Measurements from ENCODE around the gene PIK3CB. TPM values are rescaled to one million over a fixed set of nuclear protein-coding genes. Genes with fewer than 3 reads are reported as not detected.
A peak's percentile ranks its signal among the peaks of the same experiment; 100 is the strongest.

Gene PIK3CB
- total and polyA plus RNA-seq, 7 donors: 5.8 to 46.3 (median 18.1) TPM

GRCh38 chr3:138856799-138857198 lies 22.1 kb upstream of the PIK3CB start:
- H3K27me3 ChIP-seq (ENCODE audit: insufficient read depth in 3 of 3, low read length in 2 of 3): no peaks in the 10 kb centered on the region
- no peaks in the 10 kb centered on the region for H3K4me1 ChIP-seq
- 67 to 80% (median 75%) methylated on average over 3 of the region's 3 CpGs for WGBS, 3 donors
- H3K9me3 ChIP-seq: no peaks in the 10 kb centered on the region
- no peak for ATAC-seq
- DNase-seq: no peak
- no peak overlapping the region for H3K4me3 ChIP-seq
- intact Hi-C loops (cut with DNase I): no loop called here
- TF ChIP-seq, protein P1, sequence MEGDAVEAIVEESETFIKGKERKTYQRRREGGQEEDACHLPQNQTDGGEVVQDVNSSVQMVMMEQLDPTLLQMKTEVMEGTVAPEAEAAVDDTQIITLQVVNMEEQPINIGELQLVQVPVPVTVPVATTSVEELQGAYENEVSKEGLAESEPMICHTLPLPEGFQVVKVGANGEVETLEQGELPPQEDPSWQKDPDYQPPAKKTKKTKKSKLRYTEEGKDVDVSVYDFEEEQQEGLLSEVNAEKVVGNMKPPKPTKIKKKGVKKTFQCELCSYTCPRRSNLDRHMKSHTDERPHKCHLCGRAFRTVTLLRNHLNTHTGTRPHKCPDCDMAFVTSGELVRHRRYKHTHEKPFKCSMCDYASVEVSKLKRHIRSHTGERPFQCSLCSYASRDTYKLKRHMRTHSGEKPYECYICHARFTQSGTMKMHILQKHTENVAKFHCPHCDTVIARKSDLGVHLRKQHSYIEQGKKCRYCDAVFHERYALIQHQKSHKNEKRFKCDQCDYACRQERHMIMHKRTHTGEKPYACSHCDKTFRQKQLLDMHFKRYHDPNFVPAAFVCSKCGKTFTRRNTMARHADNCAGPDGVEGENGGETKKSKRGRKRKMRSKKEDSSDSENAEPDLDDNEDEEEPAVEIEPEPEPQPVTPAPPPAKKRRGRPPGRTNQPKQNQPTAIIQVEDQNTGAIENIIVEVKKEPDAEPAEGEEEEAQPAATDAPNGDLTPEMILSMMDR (IDR thresholded peaks at IDR 0.05): no peak
- H3K27ac ChIP-seq: no peak overlapping the region
- no peaks in the 10 kb centered on the region for H3K36me3 ChIP-seq (ENCODE audit: insufficient read depth in 1 of 2, low read depth in 1 of 2)

DNA sequence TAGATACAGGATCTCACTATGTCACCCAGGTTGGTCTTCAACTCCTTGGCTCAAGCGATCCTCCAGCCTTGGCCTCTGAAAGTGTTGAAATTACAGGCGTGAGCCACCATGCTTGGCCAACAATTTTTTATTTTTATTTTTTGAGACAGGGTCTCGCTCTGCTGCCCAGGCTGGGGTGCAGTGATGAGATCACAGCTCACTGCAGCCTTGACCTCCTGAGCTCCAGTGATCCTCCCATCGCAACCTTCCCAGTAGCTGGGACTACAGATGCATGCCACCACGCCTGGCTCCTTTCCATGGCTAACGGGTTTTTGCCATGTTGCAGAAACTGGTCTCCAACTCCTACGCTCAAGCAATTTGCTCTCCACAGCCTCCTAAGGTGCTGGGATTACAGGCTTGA lies 20.2 kb upstream of the PIK3CB start:
- no peak for DNase-seq
- 88 to 93% (median 90%) methylated on average over 7 of the region's 7 CpGs for WGBS, 3 donors
- Histone ChIP-seq H3K4me1 (no peaks in the 10 kb centered on the region), H3K27ac (no peak overlapping the region), H3K36me3 (ENCODE audit: insufficient read depth in 1 of 2, low read depth in 1 of 2) (no peaks in the 10 kb centered on the region), H3K27me3 (ENCODE audit: insufficient read depth in 3 of 3, low read length in 2 of 3) (no peaks in the 10 kb centered on the region), H3K4me3 (no peak overlapping the region), H3K9me3 (no peaks in the 10 kb centered on the region)
- ATAC-seq: no peak
- TF ChIP-seq, protein P1 (IDR thresholded peaks at IDR 0.05): no peak
- intact Hi-C loops (cut with DNase I): no loop called here

GRCh38 chr3:138854204-138854603 lies 19.5 kb upstream of the PIK3CB start:
- Histone ChIP-seq H3K27me3 (ENCODE audit: insufficient read depth in 3 of 3, low read length in 2 of 3) (no peaks in the 10 kb centered on the region), H3K36me3 (ENCODE audit: insufficient read depth in 1 of 2, low read depth in 1 of 2) (no peaks in the 10 kb centered on the region), H3K4me1 (no peaks in the 10 kb centered on the region), H3K9me3 (no peaks in the 10 kb centered on the region), H3K27ac (no peak overlapping the region), H3K4me3 (no peak overlapping the region)
- no peak for DNase-seq
- ATAC-seq: peak in 1 of 4 donors; percentile 22
- WGBS, 3 donors: 48 to 58% (median 55%) methylated on average over 3 of the region's 3 CpGs
- TF ChIP-seq, protein P1 (IDR thresholded peaks at IDR 0.05): no peak
- intact Hi-C loops (cut with DNase I): no loop called here

DNA sequence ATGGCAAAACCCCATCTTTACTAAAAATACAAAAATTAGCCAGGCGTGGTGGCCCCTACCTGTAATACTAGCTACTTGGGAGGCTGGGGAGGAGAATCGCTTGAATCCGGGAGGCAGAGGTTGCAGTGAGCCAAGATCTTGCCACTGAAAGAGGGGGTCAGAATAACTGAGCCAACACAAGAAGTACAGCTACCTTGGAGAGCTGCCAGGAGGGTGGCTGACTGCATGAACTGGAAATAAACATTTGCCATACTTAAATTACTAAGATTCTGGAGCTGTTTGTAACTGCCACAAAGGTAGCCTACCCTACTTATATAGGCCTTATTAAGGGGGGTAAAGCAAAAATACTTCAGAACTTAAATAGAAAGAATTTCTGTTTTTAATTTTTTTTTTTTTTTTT lies 15.4 kb upstream of the PIK3CB start:
- TF ChIP-seq, protein P1 (IDR thresholded peaks at IDR 0.05): no peak
- WGBS, 3 donors: 54 to 59% (median 55%) methylated on average over 3 of the region's 3 CpGs
- no peak overlapping the region for H3K27ac ChIP-seq
- intact Hi-C loops (cut with DNase I): no loop called here
- DNase-seq (no peak), ATAC-seq (no peak)
- H3K36me3 ChIP-seq (ENCODE audit: insufficient read depth in 1 of 2, low read depth in 1 of 2): no peaks in the 10 kb centered on the region
- no peaks in the 10 kb centered on the region for H3K27me3 ChIP-seq (ENCODE audit: insufficient read depth in 3 of 3, low read length in 2 of 3)
- no peaks in the 10 kb centered on the region for H3K9me3 ChIP-seq
- H3K4me1 ChIP-seq: no peaks in the 10 kb centered on the region
- H3K4me3 ChIP-seq: no peak overlapping the region

DNA sequence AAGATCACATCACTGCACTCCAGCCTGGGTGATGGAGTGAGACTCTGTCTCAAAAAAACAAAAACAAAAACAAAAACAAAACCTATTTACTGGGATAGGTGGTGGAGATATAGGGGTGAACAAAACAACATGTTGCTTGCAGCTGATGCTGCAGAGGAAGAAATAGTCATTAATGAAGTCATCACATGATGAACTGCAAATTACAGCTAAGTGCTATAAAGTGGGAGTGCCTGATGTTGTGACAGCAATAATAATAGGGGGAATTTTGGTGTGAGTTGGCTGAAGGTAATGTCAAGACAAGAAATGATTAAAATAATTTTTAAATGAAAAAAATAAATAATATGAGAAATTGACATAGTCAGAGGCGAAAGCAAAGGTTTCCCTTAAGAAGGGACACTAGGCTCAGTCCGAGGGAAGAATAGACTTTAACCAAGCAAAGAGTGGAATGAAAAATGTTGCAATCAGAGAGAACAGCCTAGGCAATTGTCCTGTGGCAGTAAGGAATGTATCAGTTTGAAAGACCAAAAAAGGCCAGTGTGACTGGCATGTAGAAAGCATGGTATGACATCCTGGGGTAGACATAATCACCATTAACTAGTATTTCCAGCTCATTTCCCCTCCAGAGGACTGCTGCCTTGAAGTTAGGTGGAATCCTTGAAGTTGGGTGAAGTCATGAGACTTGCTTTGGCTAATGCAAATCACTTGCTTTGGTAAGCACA lies 14.7 kb upstream of the PIK3CB start:
- 78 to 86% (median 83%) methylated on average over 2 of the region's 2 CpGs for WGBS, 3 donors
- TF ChIP-seq, protein P1 (IDR thresholded peaks at IDR 0.05): no peak

More for the DNA sequence above, 14.7 kb upstream of the PIK3CB start:
- ATAC-seq (no peak), DNase-seq (no peak)
- Histone ChIP-seq H3K9me3 (no peaks in the 10 kb centered on the region), H3K4me3 (no peak overlapping the region), H3K27ac (no peak overlapping the region), H3K4me1 (no peaks in the 10 kb centered on the region), H3K27me3 (ENCODE audit: insufficient read depth in 3 of 3, low read length in 2 of 3) (no peaks in the 10 kb centered on the region), H3K36me3 (ENCODE audit: insufficient read depth in 1 of 2, low read depth in 1 of 2) (no peaks in the 10 kb centered on the region)
- intact Hi-C loops (cut with DNase I): no loop called here

All from psoas muscle (tissue), 8 donors.